ENCODE measurements around the gene TULP4.
"Not testable (repeated sequence)": the region's sequence is repeated elsewhere in the genome, so short reads cannot be mapped to it uniquely, and the experiment has no call there.

TULP4 gene

GRCh38 chr6:158502263-158502950, 190.1 kb downstream of the TULP4 start:
- DNase-seq (ENCODE audit: low read depth in 2 of 2), result no peak

GRCh38 chr6:158503222-158503621, 191.0 kb downstream of the TULP4 start:
- no peak for DNase-seq (ENCODE audit: low read depth in 2 of 2)

GRCh38 chr6:158503846-158504245, 191.6 kb downstream of the TULP4 start:
- no peak for DNase-seq (ENCODE audit: low read depth in 2 of 2)

- DNase-seq (ENCODE audit: low read depth in 2 of 2), result no peak
Observed at GRCh38 chr6:158505194-158505593, 192.9 kb downstream of the TULP4 start.

GRCh38 chr6:158506601-158507000, 194.3 kb downstream of the TULP4 start:
- no peak for DNase-seq (ENCODE audit: low read depth in 2 of 2)

- DNase-seq (ENCODE audit: low read depth in 2 of 2), result no peak
Observed at GRCh38 chr6:158507174-158507573, 194.9 kb downstream of the TULP4 start.

- no peak for DNase-seq (ENCODE audit: low read depth in 2 of 2)
Observed at GRCh38 chr6:158508450-158508849, 196.2 kb downstream of the TULP4 start.

GRCh38 chr6:158509465-158509864, 197.2 kb downstream of the TULP4 start:
- no peak for DNase-seq (ENCODE audit: low read depth in 2 of 2)

- DNase-seq (ENCODE audit: low read depth in 2 of 2), result no peak
Observed at GRCh38 chr6:158512809-158513208, 200.5 kb downstream of the TULP4 start.

GRCh38 chr6:158514176-158514575, 201.9 kb downstream of the TULP4 start:
- DNase-seq (ENCODE audit: low read depth in 2 of 2), result peak in 1 of 2 donors; percentile 1

GRCh38 chr6:158514991-158515390, 202.7 kb downstream of the TULP4 start:
- DNase-seq (ENCODE audit: low read depth in 2 of 2), result no peak

- DNase-seq (ENCODE audit: low read depth in 2 of 2), result no peak
Observed at GRCh38 chr6:158516098-158516497, 203.8 kb downstream of the TULP4 start.

GRCh38 chr6:158517038-158517437, 204.8 kb downstream of the TULP4 start:
- DNase-seq (ENCODE audit: low read depth in 2 of 2), result no peak

GRCh38 chr6:158517581-158517980, 205.3 kb downstream of the TULP4 start:
- no peak for DNase-seq (ENCODE audit: low read depth in 2 of 2)

GRCh38 chr6:158518191-158519127, 206.2 kb downstream of the TULP4 start:
- DNase-seq (ENCODE audit: low read depth in 2 of 2), result peak; percentile 21 to 25

GRCh38 chr6:158519300-158519699, 207.0 kb downstream of the TULP4 start:
- no peak for DNase-seq (ENCODE audit: low read depth in 2 of 2)

- DNase-seq (ENCODE audit: low read depth in 2 of 2), result no peak
Observed at GRCh38 chr6:158519761-158520160, 207.5 kb downstream of the TULP4 start.

- DNase-seq (ENCODE audit: low read depth in 2 of 2), result not testable (repeated sequence)
Observed at GRCh38 chr6:158520975-158521374, 208.7 kb downstream of the TULP4 start.

GRCh38 chr6:158521759-158522158, 209.5 kb downstream of the TULP4 start:
- no peak for DNase-seq (ENCODE audit: low read depth in 2 of 2)

- no peak for DNase-seq (ENCODE audit: low read depth in 2 of 2)
Observed at GRCh38 chr6:158522616-158523015, 210.4 kb downstream of the TULP4 start.

GRCh38 chr6:158524311-158524710, 212.0 kb downstream of the TULP4 start:
- DNase-seq (ENCODE audit: low read depth in 2 of 2), result no peak

GRCh38 chr6:158527858-158528257, 215.6 kb downstream of the TULP4 start:
- DNase-seq (ENCODE audit: low read depth in 2 of 2), result not testable (repeated sequence)

GRCh38 chr6:158528826-158529225, 216.6 kb downstream of the TULP4 start:
- no peak for DNase-seq (ENCODE audit: low read depth in 2 of 2)

Data from stimulated activated CD4-positive, alpha-beta T cell treated with anti-CD3 and anti-CD28 coated beads, Interleukin-1b, Interleukin-23, amount 100 ng/mL, for 4 hours (primary cell).